Glomerular visceral epithelial cell (primary cell): ENCODE results near the gene CHTOP.
A peak's percentile ranks its signal among the peaks of the same experiment; 100 is the strongest.
"Not testable (repeated sequence)": the region's sequence is repeated elsewhere in the genome, so short reads cannot be mapped to it uniquely, and the experiment has no call there.

Experiments used
- DNase-seq: peaks from one replicate; pipeline ENCODE4 v3.0.0-alpha.2; 2016; ENCODE audit errors: extremely low spot score

CHTOP gene

DNA sequence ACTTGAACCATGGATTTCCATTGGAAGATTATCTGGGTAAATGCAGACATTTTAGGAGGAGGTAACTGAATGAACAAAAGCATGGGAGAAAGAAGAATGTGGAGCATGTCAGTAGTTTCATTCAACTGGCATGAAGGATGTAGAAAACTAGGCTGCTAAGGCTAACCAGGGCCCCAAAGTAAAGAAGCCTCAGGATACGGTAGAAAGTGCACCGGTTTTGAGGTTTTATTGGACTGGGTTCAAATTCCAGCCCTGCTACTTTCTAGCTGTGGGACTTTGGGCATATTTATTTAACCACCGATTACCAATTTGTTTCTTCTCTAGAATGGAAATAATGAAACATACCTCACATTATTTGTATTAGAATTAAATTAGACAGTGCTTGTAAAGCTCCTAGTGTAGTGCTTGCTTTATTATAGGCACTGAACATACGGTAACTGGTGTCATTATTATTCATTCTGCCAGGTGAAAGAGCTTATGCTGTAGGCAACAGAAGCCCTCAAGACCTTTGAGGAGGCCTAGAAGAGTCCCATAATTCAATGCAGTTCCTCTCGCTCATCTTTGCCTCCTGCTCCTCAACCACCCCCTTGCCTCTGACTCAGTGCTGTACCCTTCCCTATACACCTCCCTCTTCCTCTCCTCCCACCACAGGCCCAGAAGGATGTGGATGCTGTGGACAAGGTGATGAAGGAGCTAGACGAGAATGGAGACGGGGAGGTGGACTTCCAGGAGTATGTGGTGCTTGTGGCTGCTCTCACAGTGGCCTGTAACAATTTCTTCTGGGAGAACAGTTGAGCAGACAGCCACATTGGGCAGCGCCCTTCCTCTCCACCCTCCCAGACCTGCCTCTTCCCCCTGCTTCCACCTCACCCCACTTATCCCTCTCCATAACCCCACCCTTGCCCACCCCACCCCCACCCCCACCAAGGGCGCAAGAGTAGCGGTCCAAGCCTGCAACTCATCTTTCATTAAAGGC is 2.5 kb upstream of the CHTOP start:
- no peak for DNase-seq

GRCh38 chr1:153633161-153633753 is 609 bp upstream of the CHTOP start:
- DNase-seq, result no peak

DNA sequence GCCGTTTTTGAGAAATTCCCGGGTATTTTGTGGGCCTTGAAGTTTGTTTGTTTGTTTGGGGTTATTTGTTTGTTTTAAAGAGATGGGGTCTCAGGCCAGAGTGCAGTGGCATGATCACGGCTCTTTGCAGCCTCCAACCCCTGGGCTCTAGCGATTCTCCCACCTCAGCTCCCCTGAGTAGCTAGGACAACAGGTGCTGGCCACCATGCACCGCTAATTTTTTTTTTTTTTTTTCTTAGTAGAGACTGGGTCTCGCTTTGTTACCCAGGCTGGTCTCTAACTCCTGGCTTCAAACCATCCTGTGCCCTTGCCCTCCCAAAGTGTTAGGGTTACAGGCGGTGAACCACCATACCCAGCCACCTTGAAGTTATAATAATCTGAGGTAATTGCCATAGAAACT is 2.0 kb downstream of the CHTOP start:
- no peak for DNase-seq

DNA sequence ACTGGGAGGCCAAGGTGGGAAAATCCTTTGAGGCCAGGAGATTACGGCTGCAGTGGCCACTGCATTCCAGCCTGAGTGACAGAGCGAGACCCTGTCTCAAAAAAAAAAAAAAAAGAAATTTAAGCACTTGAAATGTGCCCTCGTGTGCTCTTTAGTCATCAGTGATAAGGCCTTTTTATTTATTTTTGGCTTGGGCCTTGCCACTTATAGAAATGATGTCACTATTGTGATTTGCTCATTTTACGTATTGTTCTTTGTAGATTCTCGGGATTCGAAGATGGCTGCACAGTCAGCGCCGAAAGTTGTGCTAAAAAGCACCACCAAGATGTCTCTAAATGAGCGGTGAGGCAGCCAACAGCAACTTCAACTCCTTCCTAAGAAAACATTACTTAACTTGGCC is 2.4 kb downstream of the CHTOP start:
- no peak for DNase-seq

GRCh38 chr1:153638261-153638660 is 4.4 kb downstream of the CHTOP start:
- DNase-seq, result no peak

DNA sequence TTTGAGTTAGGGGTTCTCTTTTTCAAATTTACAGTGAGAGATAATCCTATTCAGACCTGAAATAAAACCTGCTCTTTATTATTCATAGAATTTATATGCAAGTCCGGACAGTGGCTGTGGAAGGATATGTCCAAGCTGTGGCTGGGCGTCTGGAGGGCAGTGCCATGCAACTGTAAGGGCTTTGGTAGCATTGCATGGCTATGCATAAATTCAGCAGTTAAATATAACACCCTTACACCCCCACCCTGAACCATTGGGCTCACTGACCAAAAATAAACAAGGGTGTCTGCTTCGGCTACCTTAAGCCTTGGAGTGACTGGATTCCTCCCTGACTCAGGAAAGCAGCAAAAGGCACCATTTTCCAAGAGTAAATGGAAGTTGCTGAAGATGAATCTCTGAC is 5.4 kb downstream of the CHTOP start:
- no peak for DNase-seq

DNA sequence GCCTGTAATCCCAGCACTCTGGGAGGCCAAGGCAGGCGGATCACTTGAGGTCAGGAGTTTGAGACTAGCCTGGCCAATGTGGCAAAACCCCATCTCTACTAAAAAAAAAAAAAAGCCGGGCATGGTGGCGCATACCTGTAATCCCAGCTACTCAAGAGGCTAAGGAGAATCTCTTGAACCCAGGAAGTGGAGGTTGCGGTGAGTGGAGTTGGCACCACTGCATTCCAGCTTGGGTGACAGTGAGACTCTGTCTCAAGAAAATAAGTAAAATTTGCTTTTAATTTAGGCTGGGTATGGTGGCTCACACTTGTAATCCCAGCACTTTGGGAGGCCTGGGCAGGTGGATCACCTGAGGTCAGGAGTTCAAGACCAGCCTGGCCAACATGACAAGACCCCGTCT is 6.3 kb downstream of the CHTOP start:
- not testable (repeated sequence) for DNase-seq

GRCh38 chr1:153640861-153641260 is 7.0 kb downstream of the CHTOP start:
- no peak for DNase-seq

DNA sequence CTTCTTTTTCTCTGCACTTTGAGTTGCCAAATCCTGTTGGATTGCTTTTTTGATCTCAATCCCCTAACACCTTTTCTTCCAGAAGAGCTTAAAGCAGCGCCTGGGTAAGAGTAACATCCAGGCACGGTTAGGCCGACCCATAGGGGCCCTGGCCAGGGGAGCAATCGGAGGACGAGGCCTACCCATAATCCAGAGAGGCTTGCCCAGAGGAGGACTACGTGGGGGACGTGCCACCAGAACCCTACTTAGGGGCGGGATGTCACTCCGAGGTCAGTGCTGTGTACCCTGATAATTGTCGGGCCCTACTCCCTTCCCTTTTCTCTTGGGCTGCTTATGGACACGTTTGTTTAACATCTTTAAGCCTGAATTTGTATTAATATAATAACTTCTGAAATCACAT is 8.3 kb downstream of the CHTOP start:
- DNase-seq, result no peak

DNA sequence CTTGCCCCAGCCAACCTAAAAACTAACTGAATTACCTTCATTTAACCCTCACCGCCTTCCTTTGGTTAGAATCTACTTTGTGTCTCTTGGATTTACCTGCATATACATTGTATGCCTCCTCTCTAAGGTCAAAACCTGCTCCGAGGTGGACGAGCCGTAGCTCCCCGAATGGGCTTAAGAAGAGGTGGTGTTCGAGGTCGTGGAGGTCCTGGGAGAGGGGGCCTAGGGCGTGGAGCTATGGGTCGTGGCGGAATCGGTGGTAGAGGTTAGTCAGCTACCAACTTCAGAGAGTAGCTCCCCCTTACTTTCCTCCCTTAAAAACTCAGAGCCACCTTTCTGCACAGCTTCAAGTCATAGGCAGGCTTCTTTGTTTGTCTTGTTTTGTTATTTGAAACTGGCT is 9.2 kb downstream of the CHTOP start:
- DNase-seq, result no peak

DNA sequence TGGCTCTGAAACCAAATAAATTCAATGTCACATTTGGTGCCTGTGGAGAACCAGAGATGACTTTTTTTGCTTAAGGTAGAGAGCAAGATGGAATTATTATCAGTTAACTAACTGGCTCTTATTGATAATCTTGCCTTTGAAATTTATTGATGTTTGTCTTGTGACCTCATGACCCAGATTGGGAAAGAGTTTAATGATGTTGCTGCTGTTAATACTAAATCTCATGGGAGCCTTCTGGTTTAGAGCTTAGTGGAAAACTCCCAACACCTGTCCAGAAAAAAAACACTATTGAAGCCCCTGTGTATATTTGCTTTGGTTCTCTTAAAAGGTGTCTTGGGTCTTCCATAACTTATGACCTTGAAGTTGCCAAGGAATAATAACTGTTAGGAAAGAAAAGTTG is 9.9 kb downstream of the CHTOP start:
- no peak for DNase-seq

- no peak for DNase-seq
These were observed 12.9 kb downstream of the CHTOP start for GRCh38 chr1:153646672-153647345.

GRCh38 chr1:153647346-153647714 is 13.5 kb downstream of the CHTOP start:
- DNase-seq, result no peak

DNA sequence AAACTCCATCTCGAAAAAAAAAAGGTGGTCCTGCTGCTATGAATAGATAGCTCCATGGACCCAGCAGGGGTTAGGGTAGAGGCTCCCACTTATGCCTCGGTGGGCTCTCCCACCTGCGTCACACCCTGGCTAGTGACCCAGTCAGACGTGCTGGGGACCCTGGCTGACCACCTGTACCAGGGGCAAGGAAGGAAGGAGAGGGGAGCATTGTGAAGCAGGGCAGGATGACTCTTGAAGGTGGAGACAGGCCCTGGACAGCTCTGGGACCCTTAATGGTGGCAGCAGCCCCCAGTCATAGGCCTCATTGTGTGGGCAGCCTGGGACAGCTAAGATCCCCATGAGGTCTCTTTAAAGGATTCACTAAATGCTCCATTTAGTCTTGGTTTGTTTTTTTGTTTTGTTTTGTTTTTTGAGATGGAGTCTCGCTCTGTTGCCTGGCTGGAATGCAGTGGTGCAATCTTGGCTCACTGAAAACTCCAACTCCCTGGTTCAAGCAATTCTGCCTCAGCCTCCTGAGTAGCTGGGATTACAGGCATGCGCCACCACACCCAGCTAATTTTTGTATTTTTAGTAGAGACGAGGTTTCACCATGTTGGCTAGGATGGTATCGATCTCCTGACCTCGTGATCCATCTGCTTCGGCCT is 14.3 kb downstream of the CHTOP start:
- no peak for DNase-seq

- DNase-seq, result no peak
These were observed 15.4 kb downstream of the CHTOP start for GRCh38 chr1:153649137-153649862.

- DNase-seq, result no peak
These were observed 16.0 kb downstream of the CHTOP start for GRCh38 chr1:153649863-153650235.

DNA sequence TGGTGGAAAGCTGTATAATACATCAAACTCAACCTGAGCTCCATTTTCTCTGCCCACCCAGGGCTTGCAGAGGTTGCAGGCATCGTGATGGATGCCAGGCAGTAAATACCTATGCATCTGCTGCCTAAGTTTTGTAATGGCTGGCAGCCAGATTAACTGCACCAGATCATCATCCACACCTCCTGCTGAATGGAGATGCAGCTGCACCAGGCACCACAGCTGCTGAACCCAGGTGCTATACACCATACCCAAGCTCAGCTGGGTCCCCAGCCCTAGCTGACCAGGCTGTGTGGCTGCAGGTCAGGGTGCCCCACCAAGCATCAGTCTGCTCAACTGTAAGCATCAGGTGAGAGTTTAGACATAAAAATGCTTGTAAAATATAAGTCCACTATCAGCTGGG is 17.9 kb downstream of the CHTOP start:
- DNase-seq, result no peak

DNA sequence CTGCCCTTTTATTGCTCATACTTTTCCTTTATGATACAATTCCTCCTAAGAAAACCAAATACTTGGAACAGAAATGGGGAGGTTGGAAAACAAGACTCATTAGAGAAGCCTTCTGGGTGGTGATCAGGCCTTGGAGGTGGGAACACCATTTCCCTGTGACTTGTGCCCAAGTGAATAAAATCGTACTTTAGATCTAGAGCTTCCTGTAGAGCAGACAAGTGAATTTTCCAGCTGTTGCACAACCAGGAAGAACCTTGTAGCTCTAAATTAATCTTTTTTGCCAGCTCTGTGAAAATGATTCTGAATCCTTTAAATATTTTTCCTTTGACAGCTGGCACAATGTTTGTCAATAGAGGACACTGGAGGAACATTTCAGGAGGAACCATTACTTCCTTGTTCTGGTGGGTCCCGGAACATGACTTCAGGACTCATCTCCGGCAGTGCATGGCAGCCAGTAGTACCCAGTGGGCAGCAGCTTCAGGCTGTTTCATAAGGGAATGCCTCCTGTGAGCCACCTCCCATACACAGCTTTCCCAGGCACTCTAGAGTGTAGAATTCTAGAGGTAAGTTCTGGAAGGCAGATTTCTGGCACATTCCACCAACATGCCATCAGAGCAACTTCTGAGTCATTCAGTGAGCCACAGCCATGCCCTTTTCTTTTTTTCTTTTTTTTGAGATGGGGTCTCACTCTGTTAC is 19.1 kb downstream of the CHTOP start:
- DNase-seq, result peak; percentile 63

- DNase-seq, result no peak
These were observed 21.5 kb downstream of the CHTOP start for GRCh38 chr1:153655333-153655732.

DNA sequence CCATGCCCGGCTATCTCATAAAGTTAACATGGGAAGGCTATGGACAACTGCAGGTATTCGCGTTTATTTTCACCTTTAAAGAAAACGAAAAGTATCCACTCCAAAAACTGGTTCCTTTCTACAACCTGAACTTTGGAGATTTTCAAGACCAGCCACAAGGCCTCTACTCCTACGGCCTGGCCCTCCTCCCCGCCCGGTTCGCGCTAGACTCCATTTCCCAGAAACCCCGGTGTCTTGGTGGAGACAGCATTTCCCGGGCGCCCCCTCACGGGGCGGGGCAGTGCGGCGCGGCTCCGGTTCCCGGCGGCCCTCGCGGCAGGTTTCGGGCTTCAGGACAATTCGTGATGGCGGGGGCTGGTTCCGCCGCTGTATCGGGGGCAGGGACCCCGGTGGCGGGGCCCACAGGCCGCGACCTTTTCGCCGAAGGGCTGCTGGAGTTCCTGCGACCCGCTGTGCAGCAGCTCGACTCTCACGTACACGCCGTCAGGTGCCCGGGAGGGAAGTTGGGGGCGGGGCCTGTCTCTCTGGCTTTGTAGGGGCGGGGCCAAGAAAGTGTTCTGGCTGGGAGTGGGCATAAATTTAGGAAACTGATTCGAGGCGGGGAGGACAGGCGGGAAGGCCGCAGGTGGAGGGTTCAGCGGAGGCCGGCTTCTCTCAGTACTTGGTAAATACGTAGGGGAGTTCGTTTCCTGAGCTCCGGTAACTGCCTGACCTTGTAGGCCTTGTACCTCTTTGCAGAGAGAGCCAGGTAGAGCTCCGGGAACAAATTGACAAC is 24.7 kb downstream of the CHTOP start, which contains the start of gene SNAPIN:
SNAPIN (plus strand) TSS at position 304 of the 775 bp plus-strand sequence; CDS start at position 345, 41 bp downstream.
- DNase-seq, result peak; percentile 88
